Stimulated activated CD4-positive, alpha-beta T cell treated with anti-CD3 and anti-CD28 coated beads, Interleukin-4, amount 100 ng/mL, for 1 hour (primary cell): ENCODE results near the gene ADAMTS12.
"Not testable (repeated sequence)": the region's sequence is repeated elsewhere in the genome, so short reads cannot be mapped to it uniquely, and the experiment has no call there.

ENCODE experiments used
- DNase-seq: peaks from one replicate; pipeline ENCODE4 v3.0.0-alpha.2; 2020

ADAMTS12 gene

GRCh38 chr5:33901156-33901555 is 9.4 kb upstream of the ADAMTS12 start:
- DNase-seq: no peak

GRCh38 chr5:33894566-33894965 is 2.8 kb upstream of the ADAMTS12 start:
- no peak for DNase-seq

DNA sequence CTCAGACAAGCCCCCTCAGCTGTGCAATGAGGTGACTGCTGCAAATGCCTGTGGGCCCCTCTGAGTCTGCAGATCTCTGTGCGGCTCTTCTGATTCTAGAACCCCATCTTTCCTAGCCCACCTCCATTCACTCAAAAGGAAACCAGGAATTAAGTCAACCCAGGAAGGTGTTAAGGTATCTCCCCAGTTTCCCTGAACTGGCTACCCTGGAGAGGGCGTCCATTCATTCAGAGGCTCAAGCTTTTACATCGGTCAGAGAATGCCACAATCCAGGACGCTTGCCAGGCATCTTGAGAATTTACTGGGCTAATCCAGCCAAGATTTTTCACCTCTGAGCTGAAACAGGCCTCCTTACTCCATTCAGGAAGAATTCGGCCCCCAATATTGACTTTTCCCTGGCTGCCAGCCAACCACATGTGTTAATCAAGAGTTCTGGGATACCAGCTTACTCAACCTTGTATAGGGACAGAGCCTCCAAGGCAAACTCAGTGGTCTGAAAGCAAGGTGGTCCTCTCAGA is 889 bp upstream of the ADAMTS12 start:
- no peak for DNase-seq

DNA sequence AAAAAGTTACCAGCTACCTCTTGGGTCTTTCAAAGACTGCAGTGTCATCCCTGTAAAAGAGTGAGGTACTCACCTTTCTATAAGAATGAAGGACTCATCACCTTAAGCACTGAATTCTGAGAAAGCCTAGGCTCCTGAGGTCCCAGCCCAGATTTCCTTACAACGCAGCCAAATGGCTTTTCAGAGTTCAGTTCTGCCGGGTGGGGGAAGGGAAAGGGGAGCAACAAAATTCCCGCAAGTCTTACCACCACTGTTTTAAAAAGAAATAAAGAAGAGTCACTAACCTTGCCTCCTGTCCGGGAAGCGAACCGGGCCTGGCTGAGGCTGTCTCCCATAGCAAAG is 373 bp downstream of the ADAMTS12 start:
- no peak for DNase-seq

DNA sequence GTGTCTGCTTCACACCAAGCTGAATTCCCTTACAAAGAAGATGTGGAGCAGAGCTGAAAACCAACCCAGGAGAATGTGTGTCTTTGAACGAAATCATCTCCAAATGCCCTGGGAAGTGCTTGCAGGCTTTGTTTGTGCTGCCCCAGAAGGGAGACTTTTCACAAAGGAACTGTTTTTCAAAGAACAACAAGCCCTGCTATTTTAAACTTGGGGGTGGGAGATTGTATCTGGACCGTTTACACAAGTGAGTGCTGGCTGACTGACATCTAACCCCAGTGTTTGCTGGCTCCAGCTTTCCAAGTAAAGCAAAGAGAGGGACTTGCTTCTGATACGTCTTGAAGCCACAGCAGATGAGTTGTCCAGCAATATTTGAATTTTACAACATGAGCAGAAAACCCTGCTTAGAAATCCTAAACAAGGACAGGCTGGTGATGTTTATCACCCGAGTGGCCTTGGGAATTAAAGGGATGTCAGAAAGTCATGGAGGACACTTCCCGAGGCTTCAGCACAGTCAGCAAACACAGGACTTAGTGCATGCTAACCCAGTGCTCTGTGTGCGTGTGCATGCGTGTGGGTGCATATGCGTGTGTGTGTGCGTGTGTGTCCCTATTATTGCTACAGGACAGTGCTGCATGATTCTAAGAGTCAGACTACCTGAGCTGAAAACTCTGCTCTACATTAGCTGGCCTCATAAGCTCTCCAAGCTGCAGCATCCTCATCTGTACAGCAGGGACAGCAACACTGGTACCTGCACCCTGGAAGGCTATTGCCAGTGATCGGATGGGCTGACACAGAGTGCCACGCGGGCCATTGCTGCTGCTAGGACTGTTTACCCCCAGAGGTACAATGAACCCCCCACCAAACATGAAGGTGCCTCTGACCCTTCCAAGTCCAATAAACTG is 1.4 kb downstream of the ADAMTS12 start:
- no peak for DNase-seq

DNA sequence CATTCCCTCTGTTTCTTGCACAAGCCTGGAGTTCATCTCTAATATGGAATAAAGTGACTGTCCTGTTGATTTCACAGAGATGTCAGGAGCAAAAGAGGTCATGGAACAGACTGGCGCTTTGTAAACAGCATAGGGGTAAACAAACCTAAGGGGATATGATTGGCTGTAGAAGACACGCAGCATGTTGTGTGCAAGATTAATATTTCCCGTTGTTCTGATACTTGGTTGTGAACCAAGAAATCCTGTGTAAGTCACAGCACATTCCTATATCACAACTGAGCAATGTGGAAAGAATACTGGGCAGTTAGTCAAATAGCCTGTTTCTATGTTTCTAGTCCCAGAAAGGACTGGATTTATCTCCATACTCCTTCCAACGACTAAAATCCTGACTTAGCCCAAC is 3.2 kb downstream of the ADAMTS12 start:
- DNase-seq: no peak

DNA sequence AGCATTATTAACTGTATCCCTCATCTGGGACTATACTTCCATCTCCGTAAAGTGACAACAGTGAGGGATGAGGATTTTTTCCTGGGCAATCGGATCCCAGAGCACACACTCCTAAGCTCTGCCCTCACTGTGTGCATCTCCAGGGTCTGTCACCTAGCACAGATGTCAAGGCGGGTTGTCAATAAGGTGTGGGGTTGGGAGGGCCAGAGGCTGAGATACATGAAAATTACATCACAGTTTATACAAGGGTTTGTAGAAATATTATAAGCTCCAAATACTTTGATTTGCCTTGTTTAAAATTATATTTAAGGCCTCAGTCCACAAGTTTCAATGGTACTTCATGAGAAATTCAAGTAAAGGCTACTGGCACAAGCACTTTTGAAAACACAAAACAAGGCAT is 4.5 kb downstream of the ADAMTS12 start:
- no peak for DNase-seq

GRCh38 chr5:33886283-33886682 is 5.5 kb downstream of the ADAMTS12 start:
- no peak for DNase-seq

- no peak for DNase-seq
Observed at GRCh38 chr5:33885679-33886078, 6.1 kb downstream of the ADAMTS12 start.

DNA sequence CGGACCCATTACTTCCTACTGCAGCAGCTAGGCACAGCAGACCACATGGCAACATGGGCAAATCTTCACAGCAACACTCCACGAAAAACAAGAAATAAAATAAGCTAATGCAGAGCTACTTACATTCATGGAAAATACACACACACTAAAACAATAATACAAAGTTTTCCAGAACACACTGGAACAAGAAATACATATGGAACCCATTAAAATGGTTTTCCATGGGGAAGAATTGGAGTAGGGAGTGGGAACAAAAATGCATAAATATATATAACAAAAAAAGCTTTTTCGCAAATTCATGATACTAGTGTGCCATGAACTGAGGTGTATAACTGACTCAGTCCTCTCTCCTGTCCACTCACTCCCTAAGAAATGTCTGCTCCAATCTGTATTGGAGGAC is 8.3 kb downstream of the ADAMTS12 start:
- DNase-seq: no peak

GRCh38 chr5:33880319-33880718 is 11.5 kb downstream of the ADAMTS12 start:
- DNase-seq: no peak

DNA sequence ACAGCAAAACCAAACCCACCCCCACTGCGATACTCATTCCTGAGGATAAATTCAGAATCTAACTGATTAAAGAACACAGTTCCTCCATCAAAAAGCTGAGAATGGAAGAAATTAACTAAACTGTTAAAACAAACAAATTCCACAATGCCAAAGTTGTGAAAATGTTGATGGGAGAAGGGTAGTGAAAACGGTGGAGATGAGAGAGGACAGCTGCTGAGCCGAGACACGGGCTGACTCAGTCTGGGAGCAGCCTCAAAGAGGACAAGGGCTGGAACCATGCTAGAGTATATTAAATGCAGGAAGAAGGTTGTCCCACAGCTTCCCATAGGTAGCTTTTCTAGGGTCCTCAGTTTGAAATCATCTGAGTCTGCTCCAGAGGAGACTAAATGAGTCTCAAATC is 14.3 kb downstream of the ADAMTS12 start:
- DNase-seq: no peak

DNA sequence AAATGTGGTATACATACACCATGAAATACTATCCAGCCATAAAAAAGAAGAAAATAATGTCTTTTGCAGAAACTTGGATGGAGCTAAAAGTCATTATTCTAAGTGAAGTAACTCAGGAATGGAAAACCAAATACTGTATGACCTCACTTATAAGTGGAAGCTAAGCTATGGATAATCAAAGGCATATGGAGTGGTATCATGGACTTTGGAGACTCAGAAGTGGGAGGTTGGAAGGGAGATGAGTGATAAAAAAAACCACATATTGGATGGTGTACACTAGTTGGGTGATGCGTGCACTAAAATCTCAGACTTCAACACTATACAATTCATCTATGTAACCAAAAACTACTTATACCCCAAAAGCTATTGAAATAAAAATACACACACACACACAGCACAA is 24.5 kb downstream of the ADAMTS12 start:
- no peak for DNase-seq

DNA sequence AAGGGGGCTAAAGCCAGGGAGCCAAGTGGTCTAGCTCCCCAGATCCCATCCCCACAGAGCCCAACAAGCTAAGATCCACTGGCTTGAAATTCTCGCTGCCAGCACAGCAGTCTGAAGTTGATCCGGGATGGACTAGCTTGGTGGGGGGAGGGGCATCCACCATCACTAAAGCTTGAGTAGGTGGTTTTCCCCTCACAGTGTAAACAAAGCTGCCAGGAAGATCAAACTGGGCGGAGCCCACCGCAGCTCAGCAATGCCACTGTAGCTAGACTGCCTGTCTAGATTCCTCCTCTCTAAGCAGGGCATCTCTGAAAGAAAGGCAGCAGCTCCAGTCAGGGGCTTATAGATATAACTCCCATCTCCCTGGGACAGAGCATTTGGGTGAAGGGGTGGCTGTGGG is 32.6 kb downstream of the ADAMTS12 start:
- DNase-seq: not testable (repeated sequence)

DNA sequence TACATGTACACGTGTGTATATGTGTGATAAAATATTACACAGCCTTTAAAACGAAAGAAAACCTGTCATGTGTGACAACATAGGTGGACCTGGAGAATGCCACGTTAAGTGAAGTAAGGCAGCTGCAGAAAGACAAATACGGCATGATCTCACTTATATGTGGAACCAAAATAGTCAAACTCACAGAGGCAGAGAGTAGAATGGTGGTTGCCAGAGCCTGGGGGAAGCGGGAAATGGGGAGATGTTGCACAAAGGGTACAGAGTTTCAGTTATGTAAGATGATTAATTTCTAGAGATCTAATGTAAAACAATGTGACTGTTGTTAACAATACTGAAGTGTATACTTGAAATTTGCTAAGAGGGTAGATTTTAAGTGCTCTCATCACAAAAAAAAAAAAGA is 34.8 kb downstream of the ADAMTS12 start:
- DNase-seq: no peak

- no peak for DNase-seq
Observed at GRCh38 chr5:33855396-33855795, 36.4 kb downstream of the ADAMTS12 start.

- no peak for DNase-seq
Observed at GRCh38 chr5:33854733-33855151, 37.0 kb downstream of the ADAMTS12 start.

DNA sequence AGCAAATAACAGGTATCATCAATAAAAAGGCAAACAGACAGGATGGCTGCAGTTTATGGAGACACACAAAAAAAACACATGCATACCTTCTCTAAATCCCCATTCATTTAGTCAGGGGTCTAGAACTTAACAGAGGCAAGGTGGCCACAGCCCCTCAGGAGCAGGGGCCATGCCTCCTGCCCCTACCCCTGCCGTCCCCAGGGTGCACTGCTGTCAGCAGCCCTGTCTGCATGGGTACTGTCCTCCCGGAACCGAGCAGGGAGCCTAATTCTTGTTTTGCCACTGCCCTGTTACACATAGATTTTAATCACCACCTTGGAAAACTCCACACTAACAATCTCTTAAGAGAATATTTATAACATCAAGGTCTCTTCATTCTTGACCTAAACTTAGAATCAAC is 39.0 kb downstream of the ADAMTS12 start:
- DNase-seq: no peak

GRCh38 chr5:33852319-33852718 is 39.5 kb downstream of the ADAMTS12 start:
- no peak for DNase-seq

- peak; percentile 6 for DNase-seq
Observed at GRCh38 chr5:33850100-33850594, 41.6 kb downstream of the ADAMTS12 start.

DNA sequence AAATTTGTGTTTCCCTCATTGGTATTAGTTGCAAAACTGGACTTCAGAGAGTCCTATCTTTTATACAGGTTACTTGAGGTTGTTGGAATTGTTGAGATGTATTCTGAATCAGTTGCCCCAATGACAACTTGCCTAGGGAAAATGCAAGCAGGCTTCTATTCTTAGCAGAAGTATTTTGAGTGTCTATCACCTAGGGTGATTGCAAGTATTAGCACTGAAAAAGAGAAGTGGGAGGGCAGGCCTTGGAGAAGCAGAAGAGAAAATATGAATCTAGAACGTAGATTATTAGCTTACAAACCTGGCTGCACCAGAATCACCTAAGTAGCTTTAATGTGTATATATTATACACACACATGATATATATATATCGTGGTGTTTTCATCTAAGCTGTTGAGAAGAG is 43.2 kb downstream of the ADAMTS12 start:
- no peak for DNase-seq

DNA sequence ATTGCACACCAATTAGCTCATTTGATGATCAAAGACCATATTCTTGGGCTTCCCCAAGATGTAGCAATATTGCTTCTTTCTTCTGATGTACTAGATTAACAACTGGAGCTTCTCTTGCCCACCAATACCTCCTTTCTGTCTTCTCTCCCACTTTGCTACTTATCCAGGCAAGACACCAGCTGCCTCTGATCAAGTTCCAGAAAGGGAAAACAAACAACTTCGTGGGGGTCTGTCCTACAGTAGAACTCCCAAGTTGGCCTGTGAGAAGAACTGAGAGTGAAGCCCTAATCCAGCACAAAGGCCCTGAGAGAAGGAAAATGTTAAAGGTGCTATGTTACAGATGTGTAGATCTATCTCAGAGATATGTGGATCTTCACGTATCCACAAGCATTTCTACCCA is 44.9 kb downstream of the ADAMTS12 start:
- DNase-seq: no peak

GRCh38 chr5:33843579-33843978 is 48.2 kb downstream of the ADAMTS12 start:
- DNase-seq: no peak

- no peak for DNase-seq
Observed at GRCh38 chr5:33842456-33842855, 49.3 kb downstream of the ADAMTS12 start.

- DNase-seq: no peak
Observed at GRCh38 chr5:33841891-33842290, 49.9 kb downstream of the ADAMTS12 start.
